Breast epithelium (tissue), 3 donors: ENCODE results near the gene DESI1.

Experiments
- POLR2A ChIP-seq: fragments of 450-650 bp; IDR thresholded peaks from one replicate; pipeline ENCODE4 v1.6.1; 2016; ENCODE audit warnings: antibody characterized with exemption, mild to moderate bottlenecking, moderate library complexity
- TF ChIP-seq, protein P1 (sequence below), 3 donors: fragments of 450-650 bp; IDR thresholded peaks; one replicate each; pipeline ENCODE4 v1.5.1; 2016 to 2017; ENCODE audit warnings: antibody characterized with exemption in 3 of 3, mild to moderate bottlenecking in 3 of 3, moderate library complexity in 3 of 3

DNA sequence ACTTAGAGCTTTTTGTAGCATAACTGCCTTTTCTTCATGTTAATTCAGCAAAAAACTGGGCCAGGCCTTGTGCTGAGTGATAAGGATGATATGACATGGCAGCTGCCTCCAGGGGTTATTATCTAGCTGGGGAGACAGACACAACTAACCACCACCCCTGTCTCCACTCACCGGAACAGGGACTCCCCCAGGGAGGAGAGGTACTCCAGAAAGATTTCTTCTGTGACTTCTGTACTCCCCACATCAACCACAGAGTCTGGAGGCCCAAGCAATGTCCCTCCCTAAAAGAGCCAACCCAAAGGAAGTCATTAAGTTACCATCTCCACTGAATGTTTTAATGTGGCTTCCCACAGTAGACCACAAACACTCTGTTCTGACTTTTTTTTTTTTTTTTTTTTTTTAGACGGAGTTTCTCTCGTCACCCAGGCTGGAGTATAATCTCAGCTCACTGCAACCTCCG, 16.9 kb downstream of the DESI1 start:
- TF ChIP-seq, protein P1, sequence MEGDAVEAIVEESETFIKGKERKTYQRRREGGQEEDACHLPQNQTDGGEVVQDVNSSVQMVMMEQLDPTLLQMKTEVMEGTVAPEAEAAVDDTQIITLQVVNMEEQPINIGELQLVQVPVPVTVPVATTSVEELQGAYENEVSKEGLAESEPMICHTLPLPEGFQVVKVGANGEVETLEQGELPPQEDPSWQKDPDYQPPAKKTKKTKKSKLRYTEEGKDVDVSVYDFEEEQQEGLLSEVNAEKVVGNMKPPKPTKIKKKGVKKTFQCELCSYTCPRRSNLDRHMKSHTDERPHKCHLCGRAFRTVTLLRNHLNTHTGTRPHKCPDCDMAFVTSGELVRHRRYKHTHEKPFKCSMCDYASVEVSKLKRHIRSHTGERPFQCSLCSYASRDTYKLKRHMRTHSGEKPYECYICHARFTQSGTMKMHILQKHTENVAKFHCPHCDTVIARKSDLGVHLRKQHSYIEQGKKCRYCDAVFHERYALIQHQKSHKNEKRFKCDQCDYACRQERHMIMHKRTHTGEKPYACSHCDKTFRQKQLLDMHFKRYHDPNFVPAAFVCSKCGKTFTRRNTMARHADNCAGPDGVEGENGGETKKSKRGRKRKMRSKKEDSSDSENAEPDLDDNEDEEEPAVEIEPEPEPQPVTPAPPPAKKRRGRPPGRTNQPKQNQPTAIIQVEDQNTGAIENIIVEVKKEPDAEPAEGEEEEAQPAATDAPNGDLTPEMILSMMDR (IDR thresholded peaks at IDR 0.05): no peak
- no peak for TF ChIP-seq POLR2A
